ENCODE measurements around the gene CLSTN3. TPM values are rescaled to one million over a fixed set of nuclear protein-coding genes. Genes with fewer than 3 reads are reported as not detected.
A peak's percentile ranks its signal among the peaks of the same experiment; 100 is the strongest.

The CLSTN3 gene
- total and polyA plus RNA-seq, 7 donors, result 3.7 to 41.5 (median 12.6) TPM

GRCh38 chr12:7151532-7151931, 21.4 kb downstream of the CLSTN3 start:
- peak; percentile 58 for DNase-seq
- intact Hi-C loops (cut with DNase I), result no loop called here
- Histone ChIP-seq H3K9me3 (no peaks in the 10 kb centered on the region), H3K36me3 (peaks cover 0 to 26% (median 2%) of the 10 kb centered on the region in 4 donors), H3K27me3 (no peaks in the 10 kb centered on the region), H3K4me1 (no peaks in the 10 kb centered on the region), H3K4me3 (no peak overlapping the region), H3K27ac (no peak overlapping the region)
- 94 to 96% methylated on average over 6 of the region's 6 CpGs for WGBS, 2 donors
- TF ChIP-seq POLR2A (IDR thresholded peaks at IDR 0.05) (no peak), EP300 (IDR thresholded peaks at IDR 0.05) (no peak), POLR2AphosphoS5 (IDR thresholded peaks at IDR 0.05) (no peak), CTCF (IDR thresholded peaks at IDR 0.05) (no peak)

- DNase-seq, result no peak
- intact Hi-C loops (cut with DNase I), result no loop called here
- Histone ChIP-seq H3K36me3 (peaks cover 0 to 26% (median 2%) of the 10 kb centered on the region in 4 donors), H3K27ac (no peak overlapping the region), H3K27me3 (no peaks in the 10 kb centered on the region), H3K4me1 (no peaks in the 10 kb centered on the region), H3K9me3 (no peaks in the 10 kb centered on the region), H3K4me3 (no peak overlapping the region)
- WGBS, 2 donors, result 87 to 94% methylated on average over 4 of the region's 4 CpGs
- TF ChIP-seq CTCF (IDR thresholded peaks at IDR 0.05), result no peak
- TF ChIP-seq POLR2AphosphoS5 (IDR thresholded peaks at IDR 0.05), result no peak
- TF ChIP-seq EP300 (IDR thresholded peaks at IDR 0.05), result no peak
- TF ChIP-seq POLR2A (IDR thresholded peaks at IDR 0.05), result no peak
Measured at GRCh38 chr12:7152818-7153217, 22.6 kb downstream of the CLSTN3 start.

- Histone ChIP-seq H3K27me3 (no peaks in the 10 kb centered on the region), H3K4me3 (no peak overlapping the region), H3K36me3 (peaks cover 0 to 23% (median 2%) of the 10 kb centered on the region in 4 donors), H3K4me1 (no peaks in the 10 kb centered on the region), H3K9me3 (no peaks in the 10 kb centered on the region), H3K27ac (no peak overlapping the region)
- no peak for DNase-seq
- no peak for TF ChIP-seq POLR2AphosphoS5 (IDR thresholded peaks at IDR 0.05)
- intact Hi-C loops (cut with DNase I), result no loop called here
- 91 to 92% methylated on average over 6 of the region's 6 CpGs for WGBS, 2 donors
Measured at GRCh38 chr12:7154042-7154441, 23.9 kb downstream of the CLSTN3 start.

- no peak overlapping the region for H3K4me3 ChIP-seq
- H3K36me3 ChIP-seq, result peaks cover 0 to 14% (median 2%) of the 10 kb centered on the region in 4 donors
- WGBS, 2 donors, result 88 to 90% methylated on average over 12 of the region's 12 CpGs
- no peak for DNase-seq
- no peaks in the 10 kb centered on the region for H3K4me1 ChIP-seq
- no peaks in the 10 kb centered on the region for H3K9me3 ChIP-seq
- no peaks in the 10 kb centered on the region for H3K27me3 ChIP-seq
- intact Hi-C loops (cut with DNase I), result no loop called here
- H3K27ac ChIP-seq, result no peak overlapping the region
- TF ChIP-seq CTCF (IDR thresholded peaks at IDR 0.05) (no peak), EP300 (IDR thresholded peaks at IDR 0.05) (no peak), POLR2A (IDR thresholded peaks at IDR 0.05) (no peak), POLR2AphosphoS5 (IDR thresholded peaks at IDR 0.05) (no peak)
Measured at GRCh38 chr12:7154901-7155470, 24.8 kb downstream of the CLSTN3 start.

- H3K27ac ChIP-seq, result no peak overlapping the region
Measured at GRCh38 chr12:7155471-7156034, 25.4 kb downstream of the CLSTN3 start.

More at GRCh38 chr12:7155471-7156034, 25.4 kb downstream of the CLSTN3 start:
- intact Hi-C loops (cut with DNase I), result no loop called here
- peak; percentile 60 for DNase-seq
- Histone ChIP-seq H3K4me1 (no peaks in the 10 kb centered on the region), H3K36me3 (peaks cover 0 to 14% (median 2%) of the 10 kb centered on the region in 4 donors), H3K27me3 (no peaks in the 10 kb centered on the region), H3K4me3 (no peak overlapping the region), H3K9me3 (no peaks in the 10 kb centered on the region)
- 87 to 88% methylated on average over 8 of the region's 8 CpGs for WGBS, 2 donors
- TF ChIP-seq EP300 (IDR thresholded peaks at IDR 0.05) (no peak), CTCF (IDR thresholded peaks at IDR 0.05) (no peak), POLR2A (IDR thresholded peaks at IDR 0.05) (no peak), POLR2AphosphoS5 (IDR thresholded peaks at IDR 0.05) (no peak)
